ENCODE results near the gene FAM117A. TPM values are rescaled to one million over a fixed set of nuclear protein-coding genes. Genes with fewer than 3 reads are reported as not detected.
A peak's percentile ranks its signal among the peaks of the same experiment; 100 is the strongest.

FAM117A gene
- total RNA-seq, 1 donor from 2014 or later = 2.7 TPM

- H3K4me3 Mint-ChIP-seq (ENCODE audit: unreplicated experiment) = no peak overlapping the region
- no peak overlapping the region for H3K27ac Mint-ChIP-seq (ENCODE audit: unreplicated experiment)
- peaks cover 29% of the 10 kb centered on the region for H3K4me1 Mint-ChIP-seq (ENCODE audit: unreplicated experiment)
- DNase-seq (ENCODE audit: extremely low spot score, unreplicated experiment) = no peak
- H3K27me3 Mint-ChIP-seq (ENCODE audit: unreplicated experiment) = no peaks in the 10 kb centered on the region
- peaks cover 25% of the 10 kb centered on the region for H3K36me3 Mint-ChIP-seq (ENCODE audit: unreplicated experiment)
- no peak for TF ChIP-seq CTCF (IDR thresholded peaks at IDR 0.05)
- no peaks in the 10 kb centered on the region for H3K9me3 Mint-ChIP-seq (ENCODE audit: unreplicated experiment)
These were observed 29.4 kb upstream of the FAM117A start for GRCh38 chr17:49793309-49793708.

GRCh38 chr17:49789243-49789578, 25.3 kb upstream of the FAM117A start:
- Mint-ChIP-seq H3K4me3 (ENCODE audit: unreplicated experiment) (peak overlapping the region; percentile 94), H3K36me3 (ENCODE audit: unreplicated experiment) (peaks cover 14% of the 10 kb centered on the region), H3K4me1 (ENCODE audit: unreplicated experiment) (peaks cover 42% of the 10 kb centered on the region), H3K9me3 (ENCODE audit: unreplicated experiment) (no peaks in the 10 kb centered on the region), H3K27ac (ENCODE audit: unreplicated experiment) (peak overlapping the region; percentile 97), H3K27me3 (ENCODE audit: unreplicated experiment) (peaks cover 6% of the 10 kb centered on the region)
- no peak for DNase-seq (ENCODE audit: extremely low spot score, unreplicated experiment)
- no peak for TF ChIP-seq CTCF (IDR thresholded peaks at IDR 0.05)

GRCh38 chr17:49788478-49789242, 24.7 kb upstream of the FAM117A start, which contains the start of gene KAT7:
KAT7 (plus strand) TSS chr17:49788681; CDS start chr17:49788835, 154 bp downstream.
- H3K4me1 Mint-ChIP-seq (ENCODE audit: unreplicated experiment) = peaks cover 42% of the 10 kb centered on the region
- H3K27me3 Mint-ChIP-seq (ENCODE audit: unreplicated experiment) = peaks cover 7% of the 10 kb centered on the region
- H3K9me3 Mint-ChIP-seq (ENCODE audit: unreplicated experiment) = no peaks in the 10 kb centered on the region
- TF ChIP-seq CTCF (IDR thresholded peaks at IDR 0.05) = no peak
- DNase-seq (ENCODE audit: extremely low spot score, unreplicated experiment) = peak; percentile 99
- H3K36me3 Mint-ChIP-seq (ENCODE audit: unreplicated experiment) = peaks cover 14% of the 10 kb centered on the region
- peak within 1 kb of the TSS; percentile 94 for H3K4me3 Mint-ChIP-seq (ENCODE audit: unreplicated experiment)
- H3K27ac Mint-ChIP-seq (ENCODE audit: unreplicated experiment) = peak within 1 kb of the TSS; percentile 97

- peak overlapping the region; percentile 97 for H3K27ac Mint-ChIP-seq (ENCODE audit: unreplicated experiment)
- peak overlapping the region; percentile 94 for H3K4me3 Mint-ChIP-seq (ENCODE audit: unreplicated experiment)
- TF ChIP-seq CTCF (IDR thresholded peaks at IDR 0.05) = no peak
These were observed 24.1 kb upstream of the FAM117A start for GRCh38 chr17:49787884-49788477.

GRCh38 chr17:49784636-49785035, 20.7 kb upstream of the FAM117A start:
- no peak overlapping the region for H3K4me3 Mint-ChIP-seq (ENCODE audit: unreplicated experiment)
- H3K27ac Mint-ChIP-seq (ENCODE audit: unreplicated experiment) = no peak overlapping the region
- TF ChIP-seq CTCF (IDR thresholded peaks at IDR 0.05) = no peak
- H3K27me3 Mint-ChIP-seq (ENCODE audit: unreplicated experiment) = peaks cover 7% of the 10 kb centered on the region
- DNase-seq (ENCODE audit: extremely low spot score, unreplicated experiment) = no peak
- peaks cover 21% of the 10 kb centered on the region for H3K4me1 Mint-ChIP-seq (ENCODE audit: unreplicated experiment)
- no peaks in the 10 kb centered on the region for H3K36me3 Mint-ChIP-seq (ENCODE audit: unreplicated experiment)
- no peaks in the 10 kb centered on the region for H3K9me3 Mint-ChIP-seq (ENCODE audit: unreplicated experiment)

More at GRCh38 chr17:49787884-49788477, 24.1 kb upstream of the FAM117A start:
- no peak for DNase-seq (ENCODE audit: extremely low spot score, unreplicated experiment)
- peaks cover 7% of the 10 kb centered on the region for H3K27me3 Mint-ChIP-seq (ENCODE audit: unreplicated experiment)
- H3K9me3 Mint-ChIP-seq (ENCODE audit: unreplicated experiment) = no peaks in the 10 kb centered on the region
- H3K36me3 Mint-ChIP-seq (ENCODE audit: unreplicated experiment) = peaks cover 8% of the 10 kb centered on the region
- peaks cover 42% of the 10 kb centered on the region for H3K4me1 Mint-ChIP-seq (ENCODE audit: unreplicated experiment)

All from osteocyte (in vitro differentiated cells).